ENCODE results near the gene CFAP73.
A peak's percentile ranks its signal among the peaks of the same experiment; 100 is the strongest.

Gene CFAP73

DNA sequence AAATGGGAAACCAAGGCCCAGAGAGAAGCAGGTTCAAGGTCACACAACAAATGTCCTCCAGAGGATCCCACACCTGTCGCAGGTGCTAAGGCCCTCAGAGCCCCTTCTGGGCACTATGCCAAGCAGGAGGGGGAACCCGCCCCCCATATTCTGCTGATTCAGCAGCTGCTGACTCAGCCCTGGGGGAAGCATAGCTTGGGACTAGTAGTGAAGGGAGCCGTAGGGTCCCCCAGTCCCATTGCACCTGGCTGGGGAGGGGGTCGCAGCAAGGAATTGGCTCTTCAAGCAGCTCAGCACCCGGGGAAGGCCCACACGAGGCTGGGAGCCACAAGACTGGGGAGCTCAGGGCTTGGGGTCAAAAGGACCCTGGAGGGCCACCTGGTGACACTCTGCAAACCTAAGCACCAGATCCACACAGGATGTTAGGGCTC, 15.0 kb upstream of the CFAP73 start:
- no peak for TF ChIP-seq POLR2A (IDR thresholded peaks at IDR 0.05; ENCODE audit: extremely low read depth, insufficient read length)
- TF ChIP-seq, protein P1, sequence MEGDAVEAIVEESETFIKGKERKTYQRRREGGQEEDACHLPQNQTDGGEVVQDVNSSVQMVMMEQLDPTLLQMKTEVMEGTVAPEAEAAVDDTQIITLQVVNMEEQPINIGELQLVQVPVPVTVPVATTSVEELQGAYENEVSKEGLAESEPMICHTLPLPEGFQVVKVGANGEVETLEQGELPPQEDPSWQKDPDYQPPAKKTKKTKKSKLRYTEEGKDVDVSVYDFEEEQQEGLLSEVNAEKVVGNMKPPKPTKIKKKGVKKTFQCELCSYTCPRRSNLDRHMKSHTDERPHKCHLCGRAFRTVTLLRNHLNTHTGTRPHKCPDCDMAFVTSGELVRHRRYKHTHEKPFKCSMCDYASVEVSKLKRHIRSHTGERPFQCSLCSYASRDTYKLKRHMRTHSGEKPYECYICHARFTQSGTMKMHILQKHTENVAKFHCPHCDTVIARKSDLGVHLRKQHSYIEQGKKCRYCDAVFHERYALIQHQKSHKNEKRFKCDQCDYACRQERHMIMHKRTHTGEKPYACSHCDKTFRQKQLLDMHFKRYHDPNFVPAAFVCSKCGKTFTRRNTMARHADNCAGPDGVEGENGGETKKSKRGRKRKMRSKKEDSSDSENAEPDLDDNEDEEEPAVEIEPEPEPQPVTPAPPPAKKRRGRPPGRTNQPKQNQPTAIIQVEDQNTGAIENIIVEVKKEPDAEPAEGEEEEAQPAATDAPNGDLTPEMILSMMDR (IDR thresholded peaks at IDR 0.05; ENCODE audit: low read depth, low read length) = no peak
- TF ChIP-seq MAX (IDR thresholded peaks at IDR 0.05; ENCODE audit: low read depth, low read length) = no peak
- TF ChIP-seq MYC (IDR thresholded peaks at IDR 0.05; ENCODE audit: low read depth, low read length) = no peak
- DNase-seq (ENCODE audit: low read depth) = no peak
- no peak overlapping the region for H3K4me3 ChIP-seq (ENCODE audit: low read depth, low read length)

GRCh38 chr12:113135178-113136127, 14.1 kb upstream of the CFAP73 start, which contains the start of gene RASAL1:
Gene RASAL1 (minus strand): TSS chr12:113135761. CDS start chr12:113135462, 299 bp downstream.
- H3K4me3 ChIP-seq (ENCODE audit: low read depth, low read length) = no peak within 1 kb of the TSS
- no peak for TF ChIP-seq MYC (IDR thresholded peaks at IDR 0.05; ENCODE audit: low read depth, low read length)
- TF ChIP-seq, protein P1 (IDR thresholded peaks at IDR 0.05; ENCODE audit: low read depth, low read length) = peak; percentile 49
- DNase-seq (ENCODE audit: low read depth) = peak; percentile 47

DNA sequence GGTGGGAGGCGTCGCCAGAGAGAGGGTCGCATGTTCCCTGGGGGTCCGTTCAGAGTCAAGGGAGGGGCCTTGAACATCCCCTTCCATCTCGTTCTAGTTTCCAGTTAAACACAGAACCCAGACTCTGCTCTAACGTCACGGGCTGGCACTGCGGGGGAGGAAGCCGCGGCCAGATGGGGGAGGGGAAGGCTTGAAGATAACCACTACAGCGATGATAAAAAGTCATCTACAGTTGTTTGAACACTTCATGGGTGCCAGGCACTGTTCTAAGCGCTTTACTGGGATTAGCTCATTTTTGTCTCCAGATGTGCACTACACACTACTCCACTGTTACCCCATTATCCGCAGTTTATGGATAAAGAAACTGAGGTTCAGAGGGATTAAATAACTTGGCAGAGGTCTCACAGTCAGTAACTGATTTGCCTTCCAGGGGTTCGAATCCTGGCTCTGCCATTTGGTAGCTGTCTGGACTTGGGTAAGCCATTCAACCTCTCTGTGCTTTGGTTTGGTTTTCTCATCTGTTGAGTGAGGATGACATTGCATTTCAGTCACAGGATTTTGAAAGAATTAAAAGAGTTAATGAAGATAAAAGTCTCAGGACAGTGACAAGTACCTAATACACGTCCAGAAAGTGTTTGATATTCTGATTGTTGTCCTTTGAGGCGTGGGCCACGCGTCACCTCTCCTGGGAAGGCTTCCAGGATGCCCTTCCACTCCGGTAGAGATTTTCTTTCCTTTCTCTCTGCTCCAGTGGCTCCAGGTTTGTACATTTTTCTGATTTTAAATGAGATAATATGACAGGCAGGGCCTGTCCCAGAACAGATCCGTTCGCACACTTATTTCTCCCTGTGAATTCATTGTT, 13.2 kb upstream of the CFAP73 start:
- H3K4me3 ChIP-seq (ENCODE audit: low read depth, low read length) = no peak overlapping the region
- TF ChIP-seq MYC (IDR thresholded peaks at IDR 0.05; ENCODE audit: low read depth, low read length) (no peak), MAX (IDR thresholded peaks at IDR 0.05; ENCODE audit: low read depth, low read length) (no peak), POLR2A (IDR thresholded peaks at IDR 0.05; ENCODE audit: extremely low read depth, insufficient read length) (no peak)
- TF ChIP-seq, protein P1 (IDR thresholded peaks at IDR 0.05; ENCODE audit: low read depth, low read length) = no peak
- peak; percentile 70 for DNase-seq (ENCODE audit: low read depth)

DNA sequence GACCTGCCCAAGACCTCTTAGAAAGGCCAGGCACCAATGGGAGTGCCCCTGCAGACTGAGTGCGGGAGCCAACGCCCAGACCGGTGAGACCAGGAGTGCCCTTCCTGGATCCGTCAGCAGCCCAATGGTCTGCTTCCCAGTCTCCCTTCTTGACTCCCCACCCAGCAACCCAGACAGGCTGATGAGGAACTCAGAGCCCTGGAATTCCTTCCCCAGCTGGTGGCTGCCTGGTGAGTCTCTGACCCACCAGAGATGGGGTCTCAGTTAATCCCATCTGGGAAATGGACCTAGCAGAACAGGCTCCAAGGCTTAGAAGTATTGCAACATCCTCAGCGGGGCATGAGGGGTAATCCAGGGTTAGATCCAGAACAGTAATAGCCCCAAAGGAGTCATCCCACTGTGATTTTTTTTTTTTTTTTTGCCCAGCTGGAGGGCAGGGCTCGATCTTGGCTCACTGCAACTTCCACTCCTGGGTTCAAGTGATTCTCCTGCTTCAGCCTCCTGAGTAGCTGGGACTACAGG, 12.5 kb upstream of the CFAP73 start:
- TF ChIP-seq POLR2A (IDR thresholded peaks at IDR 0.05; ENCODE audit: extremely low read depth, insufficient read length) (no peak), MYC (IDR thresholded peaks at IDR 0.05; ENCODE audit: low read depth, low read length) (no peak), MAX (IDR thresholded peaks at IDR 0.05; ENCODE audit: low read depth, low read length) (no peak)
- TF ChIP-seq, protein P1 (IDR thresholded peaks at IDR 0.05; ENCODE audit: low read depth, low read length) = no peak
- DNase-seq (ENCODE audit: low read depth) = no peak
- H3K4me3 ChIP-seq (ENCODE audit: low read depth, low read length) = no peak overlapping the region

DNA sequence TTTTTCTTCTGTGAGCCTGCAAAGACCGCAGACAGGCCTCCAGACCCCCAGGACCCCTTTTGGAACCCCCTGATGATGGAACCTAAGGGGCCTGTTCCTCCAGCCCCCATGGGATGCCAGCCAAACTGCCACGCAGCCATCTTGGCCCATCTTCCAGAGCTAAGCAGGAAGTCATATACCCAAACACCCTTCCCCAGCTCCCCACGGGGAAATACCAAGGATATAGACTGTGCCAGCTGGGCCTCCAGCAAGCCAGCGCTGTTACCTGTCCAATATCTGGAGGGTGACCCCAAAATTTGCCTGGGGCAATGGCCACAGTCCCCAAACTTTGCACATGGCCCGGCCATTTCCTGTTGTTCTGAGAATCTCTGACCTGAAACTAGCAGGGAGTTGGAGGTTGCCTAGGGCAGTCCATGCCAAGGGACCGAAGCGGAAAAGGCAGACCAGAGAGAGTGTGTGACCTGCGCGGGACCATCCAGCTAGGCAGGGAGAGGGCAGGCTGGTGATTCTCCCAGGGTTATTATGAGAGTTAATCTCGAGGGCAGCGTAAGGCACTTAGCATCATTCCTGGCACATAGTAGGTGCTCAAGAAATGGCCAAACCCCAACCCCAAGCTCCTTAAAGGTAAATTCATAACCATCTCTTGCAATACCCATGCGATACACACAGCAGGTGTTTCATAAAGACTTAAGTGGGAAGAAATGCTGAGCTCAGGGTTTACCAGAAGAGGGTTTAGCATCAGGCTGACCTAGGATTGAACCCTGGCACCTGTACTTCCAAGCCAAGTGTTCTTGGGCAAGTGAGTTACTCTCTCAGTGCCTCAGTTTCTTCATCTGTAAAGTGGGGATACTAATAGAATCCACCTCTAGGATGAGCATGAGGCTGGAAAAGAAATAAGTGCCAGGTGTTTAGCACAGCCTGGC, 11.4 kb upstream of the CFAP73 start:
- no peak for DNase-seq (ENCODE audit: low read depth)
- no peak overlapping the region for H3K4me3 ChIP-seq (ENCODE audit: low read depth, low read length)
- TF ChIP-seq MYC (IDR thresholded peaks at IDR 0.05; ENCODE audit: low read depth, low read length) (no peak), POLR2A (IDR thresholded peaks at IDR 0.05; ENCODE audit: extremely low read depth, insufficient read length) (no peak), MAX (IDR thresholded peaks at IDR 0.05; ENCODE audit: low read depth, low read length) (no peak)
- TF ChIP-seq, protein P1 (IDR thresholded peaks at IDR 0.05; ENCODE audit: low read depth, low read length) = no peak
